ENCODE data around the gene NOTCH4.

GRCh38 chr6:32198345-32198696 lies 25.5 kb downstream of the NOTCH4 start:
- TF ChIP-seq EZH2 (IDR thresholded peaks at IDR 0.05; ENCODE audit: insufficient read depth, poor library complexity, severe bottlenecking) (no peak), EZH2phosphoT487 (IDR thresholded peaks at IDR 0.05; ENCODE audit: insufficient read depth, low read depth) (no peak)
